Nephron (organoid): ENCODE data around the gene LRCH3.
A peak's percentile ranks its signal among the peaks of the same experiment; 100 is the strongest.

Source experiments
- H3K27ac Mint-ChIP-seq, 3 experiments: 2 replicates each; pipeline ENCODE4 v1.8.0; 2020; ENCODE audit warnings: mixed read lengths in 3 of 3, mild to moderate bottlenecking in 2 of 3, moderate library complexity in 1 of 3
- H3K27me3 Mint-ChIP-seq: 2 replicates; pipeline ENCODE4 v1.8.0; 2021; ENCODE audit warnings: low read depth, mild to moderate bottlenecking, moderate library complexity, mixed read lengths
- H3K36me3 Mint-ChIP-seq: 2 replicates; pipeline ENCODE4 v1.8.0; 2020; ENCODE audit warnings: low read depth, mixed read lengths
- H3K4me1 Mint-ChIP-seq: 2 replicates; pipeline ENCODE4 v1.8.0; 2020; ENCODE audit warnings: mixed read lengths
- H3K4me3 Mint-ChIP-seq, 3 experiments: 2 replicates each; pipeline ENCODE4 v1.8.0; 2020; ENCODE audit warnings: mild to moderate bottlenecking in 3 of 3, mixed read lengths in 3 of 3, moderate library complexity in 2 of 3
- H3K9me3 Mint-ChIP-seq: 2 replicates; pipeline ENCODE4 v1.8.0; 2020; ENCODE audit warnings: mixed read lengths
- CTCF ChIP-seq, 3 experiments: fragments of 200-600 bp; sonication (generic); IDR thresholded peaks; one replicate each; pipeline ENCODE4 v1.5.0; 2021; ENCODE audit warnings: antibody characterized with exemption in 3 of 3; ENCODE audit not compliant: unreplicated experiment in 3 of 3

The LRCH3 gene

GRCh38 chr3:197753263-197753662, 37.8 kb upstream of the LRCH3 start:
- TF ChIP-seq CTCF (IDR thresholded peaks at IDR 0.05; ENCODE audit: unreplicated experiment in 3 of 3), result no peak
- Mint-ChIP-seq H3K9me3 (no peaks in the 10 kb centered on the region), H3K27ac (no peak overlapping the region), H3K4me1 (peaks cover 35% of the 10 kb centered on the region), H3K4me3 (peak overlapping the region; percentile 58 to 80 (median 68)), H3K27me3 (no peaks in the 10 kb centered on the region), H3K36me3 (peaks cover 8% of the 10 kb centered on the region)

GRCh38 chr3:197756704-197757103, 34.4 kb upstream of the LRCH3 start:
- Mint-ChIP-seq H3K27ac (no peak overlapping the region), H3K4me3 (no peak overlapping the region), H3K36me3 (peaks cover 8% of the 10 kb centered on the region), H3K9me3 (no peaks in the 10 kb centered on the region), H3K4me1 (peaks cover 13% of the 10 kb centered on the region), H3K27me3 (no peaks in the 10 kb centered on the region)
- TF ChIP-seq CTCF (IDR thresholded peaks at IDR 0.05; ENCODE audit: unreplicated experiment in 3 of 3), result no peak

DNA sequence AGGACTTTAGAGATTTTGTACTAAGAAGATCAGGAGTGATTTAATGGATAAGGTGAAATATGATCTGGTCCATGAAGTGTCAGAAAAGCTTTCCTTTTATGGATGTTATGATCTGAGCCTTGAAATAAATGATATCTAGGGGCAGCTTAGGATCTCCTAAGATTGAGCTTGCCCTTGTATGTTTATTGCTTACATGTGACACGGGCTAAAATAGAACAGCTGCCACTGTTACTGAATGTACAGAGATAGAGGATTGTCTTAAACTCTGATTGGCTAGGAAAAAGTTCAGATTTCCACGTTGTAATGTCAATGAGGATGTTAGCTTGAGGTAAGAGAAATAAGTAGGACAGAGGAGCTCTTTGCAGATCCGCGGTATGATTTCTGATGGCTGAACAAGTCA, 32.5 kb upstream of the LRCH3 start:
- no peak for TF ChIP-seq CTCF (IDR thresholded peaks at IDR 0.05; ENCODE audit: unreplicated experiment in 3 of 3)
- H3K9me3 Mint-ChIP-seq, result no peaks in the 10 kb centered on the region
- no peaks in the 10 kb centered on the region for H3K27me3 Mint-ChIP-seq
- no peak overlapping the region for H3K27ac Mint-ChIP-seq
- no peak overlapping the region for H3K4me3 Mint-ChIP-seq
- no peaks in the 10 kb centered on the region for H3K4me1 Mint-ChIP-seq
- H3K36me3 Mint-ChIP-seq, result peaks cover 11% of the 10 kb centered on the region

- no peaks in the 10 kb centered on the region for H3K9me3 Mint-ChIP-seq
- H3K4me1 Mint-ChIP-seq, result no peaks in the 10 kb centered on the region
- no peak overlapping the region for H3K4me3 Mint-ChIP-seq
Measured at GRCh38 chr3:197761784-197762183, 29.3 kb upstream of the LRCH3 start.

GRCh38 chr3:197775317-197775716, 15.7 kb upstream of the LRCH3 start:
- Mint-ChIP-seq H3K27me3 (no peaks in the 10 kb centered on the region), H3K9me3 (no peaks in the 10 kb centered on the region), H3K27ac (no peak overlapping the region), H3K4me1 (no peaks in the 10 kb centered on the region), H3K4me3 (no peak overlapping the region), H3K36me3 (peaks cover 76% of the 10 kb centered on the region)
- TF ChIP-seq CTCF (IDR thresholded peaks at IDR 0.05; ENCODE audit: unreplicated experiment in 3 of 3), result no peak

More at GRCh38 chr3:197761784-197762183, 29.3 kb upstream of the LRCH3 start:
- no peak for TF ChIP-seq CTCF (IDR thresholded peaks at IDR 0.05; ENCODE audit: unreplicated experiment in 3 of 3)
- H3K27ac Mint-ChIP-seq, result no peak overlapping the region
- H3K36me3 Mint-ChIP-seq, result peaks cover 28% of the 10 kb centered on the region
- no peaks in the 10 kb centered on the region for H3K27me3 Mint-ChIP-seq

- Mint-ChIP-seq H3K27me3 (no peaks in the 10 kb centered on the region), H3K27ac (no peak overlapping the region), H3K4me3 (no peak overlapping the region), H3K9me3 (no peaks in the 10 kb centered on the region), H3K4me1 (no peaks in the 10 kb centered on the region), H3K36me3 (peaks cover 61% of the 10 kb centered on the region)
- TF ChIP-seq CTCF (IDR thresholded peaks at IDR 0.05; ENCODE audit: unreplicated experiment in 3 of 3), result no peak
Measured at GRCh38 chr3:197782230-197782629, 8.8 kb upstream of the LRCH3 start.
